OCI-LY7 (cell line): ENCODE results near the gene CAMK2B. TPM values are rescaled to one million over a fixed set of nuclear protein-coding genes. Genes with fewer than 3 reads are reported as not detected.

Source experiments
- BruUV-seq: library from RNA; stranded (reverse); fragments of 400-500 nt; replicated peaks from 2 replicates; lab custom pipeline; 2021; lab: Mats Ljungman, UMichigan
- CTCF ChIA-PET: fragments of 300-600 bp; sonication (Branson Sonifier 250); formaldehyde crosslinking; loops from one replicate; lab custom pipeline; 2022; ENCODE audit warnings: antibody characterized with exemption; ENCODE audit not compliant: unreplicated experiment; lab: Charles Lee
- POLR2A ChIA-PET: fragments of 300-600 bp; sonication (Branson Sonifier 250); formaldehyde crosslinking; loops from one replicate; lab custom pipeline; 2022; ENCODE audit warnings: antibody characterized with exemption; lab: Charles Lee
- DNase-seq: peaks from one replicate; pipeline ENCODE4 v3.0.0-alpha.2; 2015; ENCODE audit warnings: low spot score
- H2AFZ ChIP-seq: fragments of 200-600 bp; sonication (generic), shearing (Covaris generic); 2 replicates; pipeline ENCODE4 v1.6.1; 2014; ENCODE audit warnings: mild to moderate bottlenecking, antibody characterized with exemption, low read length, moderate library complexity
- H3K27ac ChIP-seq: fragments of 200-600 bp; sonication (generic); 2 replicates; pipeline ENCODE4 v1.5.1; 2014; ENCODE audit warnings: mixed run types, low read depth, mild to moderate bottlenecking, moderate library complexity, low read length, inconsistent platforms; ENCODE audit not compliant: poor library complexity, severe bottlenecking
- H3K36me3 ChIP-seq: fragments of 200-600 bp; sonication (generic); 2 replicates; pipeline ENCODE4 v1.6.1; 2014; ENCODE audit warnings: mild to moderate bottlenecking, antibody characterized with exemption, low read length, moderate library complexity, mixed read lengths; ENCODE audit not compliant: insufficient read depth
- H3K4me1 ChIP-seq: fragments of 200-600 bp; sonication (generic); 2 replicates; pipeline ENCODE4 v1.5.1; 2014; ENCODE audit warnings: mild to moderate bottlenecking, low read length; ENCODE audit not compliant: insufficient read depth, poor library complexity, severe bottlenecking
- H3K4me2 ChIP-seq: fragments of 200-600 bp; sonication (generic); 2 replicates; pipeline ENCODE4 v1.6.1; 2014; ENCODE audit warnings: mild to moderate bottlenecking, low read length
- H3K4me3 ChIP-seq: fragments of 200-600 bp; sonication (generic); 2 replicates; pipeline ENCODE4 v1.5.1; 2014; ENCODE audit warnings: mild to moderate bottlenecking, low read depth, low read length; ENCODE audit not compliant: poor library complexity, severe bottlenecking
- H3K79me2 ChIP-seq: fragments of 200-600 bp; sonication (generic); 2 replicates; pipeline ENCODE4 v1.6.1; 2016; ENCODE audit warnings: low read depth, mild to moderate bottlenecking, low read length, moderate library complexity, mixed read lengths; ENCODE audit not compliant: insufficient read depth
- H3K9me2 ChIP-seq: fragments of 200-600 bp; sonication (generic); 2 replicates; pipeline ENCODE4 v1.6.1; 2016; ENCODE audit warnings: mild to moderate bottlenecking, low read length, mixed read lengths; ENCODE audit not compliant: insufficient read depth
- H3K9me3 ChIP-seq: fragments of 200-600 bp; sonication (generic); 2 replicates; pipeline ENCODE4 v1.6.1; 2014; ENCODE audit warnings: mild to moderate bottlenecking, mixed run types, low read length, mixed read lengths
- H4K20me1 ChIP-seq: fragments of 200-600 bp; sonication (generic); 2 replicates; pipeline ENCODE4 v1.6.1; 2014; ENCODE audit warnings: mild to moderate bottlenecking, antibody characterized with exemption, low read length, moderate library complexity, mixed read lengths; ENCODE audit not compliant: insufficient read depth
- EZH2phosphoT487 ChIP-seq: fragments of 200-600 bp; sonication (generic); IDR thresholded peaks from 2 replicates; pipeline ENCODE4 v1.6.1; 2018; ENCODE audit warnings: low read depth, borderline replicate concordance, mild to moderate bottlenecking, mixed run types, antibody characterized with exemption, low read length, moderate library complexity, mixed read lengths
- intact Hi-C: fragments of 100-400 bp; cut with micrococcal nuclease; formaldehyde crosslinking; loops from one replicate; pipeline ENCODE4 v1.10.0; 2022; ENCODE audit not compliant: unreplicated experiment
- total RNA-seq, 2 experiments: library from RNA; depleted of rRNA in 1 of 2; stranded (reverse); fragments of >200 nt in 1 of 2; shearing (Covaris generic) in 1 of 2; gene quantifications; 2 replicates each; pipeline ENCODE4 v1.2.3, GENCODE V29; 2014 to 2022
- TF ChIP-seq, protein P1 (sequence below): fragments of 200-600 bp; sonication (generic); conservative IDR thresholded peaks from 2 replicates; pipeline ENCODE4 v1.5.1; 2014; ENCODE audit warnings: mild to moderate bottlenecking, antibody characterized with exemption, low read length, moderate library complexity, mixed read lengths

The CAMK2B gene
- total RNA-seq, 2 experiments from 2014 or later, result 0.66 to 1.1 TPM

DNA sequence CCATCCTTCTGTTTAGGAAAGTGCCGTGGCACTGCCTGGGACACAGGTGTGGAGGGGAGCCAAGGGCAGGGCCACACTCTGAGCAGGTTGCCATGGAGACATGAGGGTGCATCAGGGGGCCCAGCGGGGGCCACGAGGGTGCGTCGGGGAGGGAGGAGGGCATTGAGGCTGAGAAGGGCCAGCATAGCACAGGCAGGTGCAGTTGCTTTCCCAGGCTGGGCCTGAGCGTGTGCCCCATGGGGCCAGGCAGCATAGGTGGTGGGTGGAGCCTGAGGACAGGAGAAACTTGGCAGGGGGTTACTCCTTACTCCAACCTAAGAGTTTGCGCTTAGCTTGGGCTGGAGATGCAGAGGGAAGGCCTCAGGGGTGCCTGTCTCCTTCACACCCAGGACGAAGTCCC, 109.4 kb downstream of the CAMK2B start:
- BruUV-seq, result no TSS peak

DNA sequence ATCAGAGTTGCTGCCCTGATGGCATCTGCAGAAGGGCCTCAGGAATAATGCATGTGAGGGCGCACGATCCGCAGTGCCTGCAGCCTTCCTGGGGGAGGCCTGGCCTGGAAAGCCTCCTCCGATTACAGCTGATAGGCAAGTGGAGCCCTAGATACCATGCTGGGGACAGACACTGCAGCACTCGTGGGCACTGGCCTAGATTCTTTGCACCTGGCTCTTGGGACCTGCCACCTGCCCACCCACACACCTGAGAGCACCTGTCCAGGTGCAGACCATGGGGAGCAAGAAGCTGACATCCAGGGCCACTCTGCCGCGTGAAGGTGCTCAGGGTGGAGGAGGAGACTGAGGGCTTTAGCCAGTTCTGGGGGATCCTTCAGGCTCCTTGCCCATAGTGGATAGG, 109.9 kb downstream of the CAMK2B start:
- Histone ChIP-seq H3K4me2 (no peak overlapping the region), H3K27ac (no peak overlapping the region), H3K4me3 (no peak overlapping the region), H2AFZ (no peak overlapping the region), H3K9me3 (no peaks in the 10 kb centered on the region), H3K9me2 (no peaks in the 10 kb centered on the region), H3K4me1 (peaks cover 14% of the 10 kb centered on the region), H4K20me1 (no peaks in the 10 kb centered on the region), H3K79me2 (no peaks in the 10 kb centered on the region), H3K36me3 (peaks cover 29% of the 10 kb centered on the region)
- DNase-seq, result no peak
- POLR2A ChIA-PET, result interaction anchor here (0.6 kb wide), 1 partner anchor 259 kb away, joined by 3 read pairs; no protein-coding TSS in a partner anchor
- CTCF ChIA-PET, result no interaction called here
- no TSS peak for BruUV-seq
- intact Hi-C loops, result no loop called here
- TF ChIP-seq EZH2phosphoT487, result no peak
- TF ChIP-seq, protein P1, sequence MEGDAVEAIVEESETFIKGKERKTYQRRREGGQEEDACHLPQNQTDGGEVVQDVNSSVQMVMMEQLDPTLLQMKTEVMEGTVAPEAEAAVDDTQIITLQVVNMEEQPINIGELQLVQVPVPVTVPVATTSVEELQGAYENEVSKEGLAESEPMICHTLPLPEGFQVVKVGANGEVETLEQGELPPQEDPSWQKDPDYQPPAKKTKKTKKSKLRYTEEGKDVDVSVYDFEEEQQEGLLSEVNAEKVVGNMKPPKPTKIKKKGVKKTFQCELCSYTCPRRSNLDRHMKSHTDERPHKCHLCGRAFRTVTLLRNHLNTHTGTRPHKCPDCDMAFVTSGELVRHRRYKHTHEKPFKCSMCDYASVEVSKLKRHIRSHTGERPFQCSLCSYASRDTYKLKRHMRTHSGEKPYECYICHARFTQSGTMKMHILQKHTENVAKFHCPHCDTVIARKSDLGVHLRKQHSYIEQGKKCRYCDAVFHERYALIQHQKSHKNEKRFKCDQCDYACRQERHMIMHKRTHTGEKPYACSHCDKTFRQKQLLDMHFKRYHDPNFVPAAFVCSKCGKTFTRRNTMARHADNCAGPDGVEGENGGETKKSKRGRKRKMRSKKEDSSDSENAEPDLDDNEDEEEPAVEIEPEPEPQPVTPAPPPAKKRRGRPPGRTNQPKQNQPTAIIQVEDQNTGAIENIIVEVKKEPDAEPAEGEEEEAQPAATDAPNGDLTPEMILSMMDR, result no peak

More for the DNA sequence above, 109.4 kb downstream of the CAMK2B start:
- Histone ChIP-seq H3K9me3 (no peaks in the 10 kb centered on the region), H3K36me3 (peaks cover 24% of the 10 kb centered on the region), H4K20me1 (no peaks in the 10 kb centered on the region), H3K9me2 (no peaks in the 10 kb centered on the region), H3K27ac (no peak overlapping the region), H3K79me2 (no peaks in the 10 kb centered on the region), H3K4me2 (no peak overlapping the region), H3K4me1 (peaks cover 14% of the 10 kb centered on the region), H3K4me3 (no peak overlapping the region), H2AFZ (no peak overlapping the region)
- ChIA-PET POLR2A (no interaction called here), CTCF (no interaction called here)
- no peak for DNase-seq
- TF ChIP-seq, protein P1, result no peak
- TF ChIP-seq EZH2phosphoT487, result no peak
- intact Hi-C loops, result no loop called here

DNA sequence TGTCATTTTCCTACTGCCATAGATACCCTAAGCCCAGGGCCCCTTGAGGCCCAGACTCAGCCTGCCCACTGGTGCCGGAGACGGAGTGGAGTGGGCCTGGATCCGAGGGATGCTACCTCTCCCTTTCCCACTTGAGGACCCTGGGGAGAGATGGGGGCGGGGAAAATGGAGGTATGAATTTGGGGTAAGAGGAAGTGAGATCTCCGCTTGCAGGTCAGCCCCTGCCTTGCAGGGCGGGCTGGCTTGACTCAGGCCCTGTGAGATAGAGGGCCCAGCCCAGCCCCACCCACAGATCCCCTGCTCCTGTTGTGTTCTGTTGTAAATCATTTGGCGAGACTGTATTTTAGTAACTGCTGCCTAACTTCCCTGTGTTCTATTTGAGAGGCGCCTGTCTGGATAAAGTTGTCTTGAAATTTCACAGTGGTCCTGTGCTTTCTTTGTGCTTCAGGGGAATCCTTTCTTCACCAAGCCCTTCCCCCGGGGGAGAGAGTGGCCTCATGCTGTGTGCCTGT, 111.5 kb downstream of the CAMK2B start:
- H3K27ac ChIP-seq, result peak overlapping the region; percentile 29
- H3K4me2 ChIP-seq, result peak overlapping the region; percentile 32
- H4K20me1 ChIP-seq, result no peaks in the 10 kb centered on the region
- intact Hi-C loops, result loop anchor here (1.0 kb wide), 1 partner anchor 263 kb away; no protein-coding TSS in a partner anchor
- H3K36me3 ChIP-seq, result peaks cover 43% of the 10 kb centered on the region
- ChIA-PET CTCF (interaction anchor here (1.2 to 1.4 kb wide), 2 partner anchors 11 to 27 kb away, joined by 4 to 8 read pairs; no protein-coding TSS in a partner anchor), POLR2A (interaction anchor here (1.4 kb wide), 1 partner anchor 13 kb away, joined by 4 read pairs; no protein-coding TSS in a partner anchor)
- DNase-seq, result peak; percentile 26
- H2AFZ ChIP-seq, result no peak overlapping the region
- no peak overlapping the region for H3K4me3 ChIP-seq
- H3K9me3 ChIP-seq, result no peaks in the 10 kb centered on the region
- H3K4me1 ChIP-seq, result peaks cover 14% of the 10 kb centered on the region
- no TSS peak for BruUV-seq
- H3K79me2 ChIP-seq, result no peaks in the 10 kb centered on the region
- no peak for TF ChIP-seq EZH2phosphoT487
- TF ChIP-seq, protein P1, result no peak
- H3K9me2 ChIP-seq, result no peaks in the 10 kb centered on the region
